ENCODE results near the gene SYTL1. TPM values are rescaled to one million over a fixed set of nuclear protein-coding genes. Genes with fewer than 3 reads are reported as not detected.
A peak's percentile ranks its signal among the peaks of the same experiment; 100 is the strongest.

Gene SYTL1
- total RNA-seq, 1 donor from 2014 or later, result 30.6 TPM

- no peak for DNase-seq
- TF ChIP-seq CTCF (IDR thresholded peaks at IDR 0.05), result no peak
Observed at GRCh38 chr1:27367160-27367650, 25.4 kb downstream of the SYTL1 start.

GRCh38 chr1:27368869-27369582, 27.2 kb downstream of the SYTL1 start:
- Histone ChIP-seq H3K4me3 (peak overlapping the region; percentile 16), H3K27me3 (no peaks in the 10 kb centered on the region), H3K4me1 (peaks cover 39% of the 10 kb centered on the region), H3K36me3 (peaks cover 7% of the 10 kb centered on the region), H3K9me3 (no peaks in the 10 kb centered on the region), H3K27ac (peak overlapping the region; percentile 96)
- intact Hi-C loops (cut with DNase I), result no loop called here
- TF ChIP-seq CTCF (IDR thresholded peaks at IDR 0.05), result peak; percentile 30
- DNase-seq (no peak), ATAC-seq (no peak)

More at GRCh38 chr1:27367160-27367650, 25.4 kb downstream of the SYTL1 start:
- intact Hi-C loops (cut with DNase I), result no loop called here
- no peaks in the 10 kb centered on the region for H3K9me3 ChIP-seq
- peaks cover 25% of the 10 kb centered on the region for H3K36me3 ChIP-seq
- H3K27me3 ChIP-seq, result no peaks in the 10 kb centered on the region
- peaks cover 40% of the 10 kb centered on the region for H3K4me1 ChIP-seq
- no peak for ATAC-seq
- peak overlapping the region; percentile 96 for H3K27ac ChIP-seq
- H3K4me3 ChIP-seq, result peak overlapping the region; percentile 75

- Histone ChIP-seq H3K36me3 (no peaks in the 10 kb centered on the region), H3K4me1 (peaks cover 28% of the 10 kb centered on the region), H3K9me3 (no peaks in the 10 kb centered on the region), H3K27me3 (no peaks in the 10 kb centered on the region), H3K27ac (peak overlapping the region; percentile 69), H3K4me3 (peak overlapping the region; percentile 38)
- intact Hi-C loops (cut with DNase I), result no loop called here
- ATAC-seq (no peak), DNase-seq (no peak)
- TF ChIP-seq CTCF (IDR thresholded peaks at IDR 0.05), result no peak
Observed at GRCh38 chr1:27372022-27372807, 30.4 kb downstream of the SYTL1 start.

- peaks cover 19% of the 10 kb centered on the region for H3K4me1 ChIP-seq
- DNase-seq (peak; percentile 62), ATAC-seq (no peak)
- no peaks in the 10 kb centered on the region for H3K27me3 ChIP-seq
- peak; percentile 38 for TF ChIP-seq CTCF (IDR thresholded peaks at IDR 0.05)
- no peaks in the 10 kb centered on the region for H3K36me3 ChIP-seq
- intact Hi-C loops (cut with DNase I), result no loop called here
- no peaks in the 10 kb centered on the region for H3K9me3 ChIP-seq
- peak overlapping the region; percentile 69 for H3K27ac ChIP-seq
- H3K4me3 ChIP-seq, result peak overlapping the region; percentile 38
Observed at GRCh38 chr1:27372808-27373690, 31.2 kb downstream of the SYTL1 start.

- Histone ChIP-seq H3K27ac (peak within 1 kb of the TSS; percentile 69), H3K4me3 (peak within 1 kb of the TSS; percentile 38), H3K36me3 (no peaks in the 10 kb centered on the region), H3K4me1 (peaks cover 6% of the 10 kb centered on the region), H3K9me3 (no peaks in the 10 kb centered on the region), H3K27me3 (no peaks in the 10 kb centered on the region)
- DNase-seq (no peak), ATAC-seq (peak; percentile 44)
- no peak for TF ChIP-seq CTCF (IDR thresholded peaks at IDR 0.05)
- intact Hi-C loops (cut with DNase I), result no loop called here
Observed at GRCh38 chr1:27374362-27375086, 32.7 kb downstream of the SYTL1 start, which contains the start of gene FCN3. TSS of gene FCN3 (minus strand) at chr1:27374824. CDS start at chr1:27374818, 6 bp downstream.
